Activated CD8-positive, alpha-beta memory T cell treated with anti-CD3 and anti-CD28 coated beads for 4 hours (primary cell): Measurements from ENCODE around the gene SSB.
A peak's percentile ranks its signal among the peaks of the same experiment; 100 is the strongest.
"Not testable (repeated sequence)": the region's sequence is repeated elsewhere in the genome, so short reads cannot be mapped to it uniquely, and the experiment has no call there.

ENCODE experiments used
- DNase-seq, 2 donors: peaks; one replicate each; pipeline ENCODE4 v3.0.0-alpha.2; 2020; ENCODE audit warnings: low read depth in 2 of 2

The SSB gene

GRCh38 chr2:169828141-169828811, 29.6 kb downstream of the SSB start:
- peak; percentile 27 to 36 for DNase-seq

- no peak for DNase-seq
Observed at GRCh38 chr2:169834401-169834800, 35.7 kb downstream of the SSB start.

- no peak for DNase-seq
Observed at GRCh38 chr2:169838743-169839489, 40.2 kb downstream of the SSB start.

- no peak for DNase-seq
Observed at GRCh38 chr2:169839954-169840746, 41.5 kb downstream of the SSB start.

- no peak for DNase-seq
Observed at GRCh38 chr2:169840747-169841142, 42.1 kb downstream of the SSB start.

GRCh38 chr2:169841625-169842024, 43.0 kb downstream of the SSB start:
- not testable (repeated sequence) for DNase-seq

- DNase-seq, result no peak
Observed at GRCh38 chr2:169845016-169845415, 46.3 kb downstream of the SSB start.

GRCh38 chr2:169848959-169849693, 50.5 kb downstream of the SSB start:
- DNase-seq, result not testable (repeated sequence)

GRCh38 chr2:169849710-169850109, 51.0 kb downstream of the SSB start:
- DNase-seq, result no peak

- DNase-seq, result no peak
Observed at GRCh38 chr2:169853041-169853668, 54.5 kb downstream of the SSB start.

GRCh38 chr2:169855281-169856258, 56.9 kb downstream of the SSB start:
- not testable (repeated sequence) for DNase-seq

- no peak for DNase-seq
Observed at GRCh38 chr2:169859423-169859822, 60.8 kb downstream of the SSB start.

GRCh38 chr2:169860149-169860548, 61.5 kb downstream of the SSB start:
- DNase-seq, result no peak
